Glutamatergic neuron (in vitro differentiated cells): ENCODE measurements around the gene RIPOR2. TPM values are rescaled to one million over a fixed set of nuclear protein-coding genes. Genes with fewer than 3 reads are reported as not detected.

Experiments used
- DNase-seq: peaks from one replicate; pipeline ENCODE4 v3.0.0; 2022
- H3K27ac Mint-ChIP-seq: one replicate; pipeline ENCODE4 v1.8.0; 2020; ENCODE audit warnings: mild to moderate bottlenecking, mixed read lengths, inconsistent platforms; ENCODE audit not compliant: unreplicated experiment
- H3K27me3 Mint-ChIP-seq: one replicate; pipeline ENCODE4 v1.8.0; 2020; ENCODE audit warnings: mild to moderate bottlenecking, moderate library complexity, mixed read lengths, inconsistent platforms; ENCODE audit not compliant: unreplicated experiment
- H3K36me3 Mint-ChIP-seq: one replicate; pipeline ENCODE4 v1.8.0; 2020; ENCODE audit warnings: mild to moderate bottlenecking, mixed read lengths, inconsistent platforms; ENCODE audit not compliant: unreplicated experiment
- H3K4me1 Mint-ChIP-seq: one replicate; pipeline ENCODE4 v1.8.0; 2020; ENCODE audit warnings: mild to moderate bottlenecking, low read depth, mixed read lengths, inconsistent platforms; ENCODE audit not compliant: unreplicated experiment
- H3K4me3 Mint-ChIP-seq: one replicate; pipeline ENCODE4 v1.8.0; 2020; ENCODE audit warnings: mild to moderate bottlenecking, mixed read lengths, inconsistent platforms; ENCODE audit not compliant: unreplicated experiment
- H3K9me3 Mint-ChIP-seq: one replicate; pipeline ENCODE4 v1.8.0; 2020; ENCODE audit warnings: mild to moderate bottlenecking, moderate library complexity, mixed read lengths, inconsistent platforms; ENCODE audit not compliant: unreplicated experiment
- CTCF ChIP-seq: fragments of 200-600 bp; sonication (generic); IDR thresholded peaks from one replicate; pipeline ENCODE4 v1.5.0; 2021; ENCODE audit not compliant: partially characterized antibody, unreplicated experiment
- total RNA-seq: library from RNA; stranded (reverse); fragmentation: NEBNext Ultra II Directional; extraction: Animal tissue kit (Norgen Biotek cat#: 25700); gene quantifications from one replicate; pipeline ENCODE4 v1.2.1, GENCODE V29; 2021; ENCODE audit not compliant: unreplicated experiment

Gene RIPOR2
- total RNA-seq, 1 donor from 2014 or later: 82.2 TPM

DNA sequence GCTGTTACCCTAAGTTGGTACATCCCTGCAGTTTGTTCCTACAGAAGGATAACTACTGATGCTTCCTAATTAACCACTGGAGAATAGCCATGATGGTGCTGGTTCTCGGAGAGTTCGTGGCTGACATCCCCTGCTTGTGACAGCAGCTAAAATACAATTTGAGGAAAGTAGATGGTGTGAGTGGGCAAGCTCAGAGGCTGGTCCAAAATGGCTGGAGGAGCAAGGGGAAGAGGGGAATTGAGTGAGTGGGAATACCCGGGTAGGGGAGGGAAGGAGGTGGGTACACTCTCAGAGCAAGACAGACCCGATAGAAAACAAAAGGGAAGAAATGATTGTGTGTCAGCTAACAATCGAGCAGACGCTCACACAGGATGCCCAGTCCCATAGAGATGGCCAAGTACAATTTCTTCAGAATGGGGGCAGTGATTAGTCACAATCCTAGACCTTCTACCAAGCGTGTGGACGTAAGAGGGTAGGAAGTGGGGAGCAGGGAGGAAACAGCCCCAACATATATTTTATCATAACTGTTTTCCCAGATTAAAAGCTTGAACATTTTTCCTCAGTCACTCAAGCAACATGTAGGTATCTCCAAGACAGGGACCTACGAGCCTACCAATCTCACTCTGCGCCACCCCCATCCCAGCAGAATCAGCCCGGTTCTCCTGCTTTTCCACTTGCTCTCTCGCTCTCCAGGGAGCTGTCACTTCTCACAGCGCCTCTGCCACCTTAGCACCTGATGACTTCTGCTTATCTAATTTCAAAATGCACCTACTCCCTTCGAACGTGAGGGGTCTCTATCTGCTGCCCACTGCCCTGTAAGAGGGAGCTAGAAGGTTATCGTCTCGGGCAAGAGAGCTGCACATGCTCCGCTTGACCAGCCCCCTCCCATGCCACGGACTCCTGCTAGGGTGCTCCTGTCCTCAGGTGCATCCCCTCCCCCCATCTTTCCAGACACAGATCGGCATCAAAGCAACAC lies 26.2 kb downstream of the RIPOR2 start:
- peaks cover 25% of the 10 kb centered on the region for H3K9me3 Mint-ChIP-seq
- peaks cover 6% of the 10 kb centered on the region for H3K36me3 Mint-ChIP-seq
- no peak for TF ChIP-seq CTCF
- peak overlapping the region; percentile 98 for H3K27ac Mint-ChIP-seq
- peak; percentile 36 for DNase-seq
- peaks cover 34% of the 10 kb centered on the region for H3K27me3 Mint-ChIP-seq
- peaks cover 33% of the 10 kb centered on the region for H3K4me1 Mint-ChIP-seq
- H3K4me3 Mint-ChIP-seq: peak overlapping the region; percentile 98

DNA sequence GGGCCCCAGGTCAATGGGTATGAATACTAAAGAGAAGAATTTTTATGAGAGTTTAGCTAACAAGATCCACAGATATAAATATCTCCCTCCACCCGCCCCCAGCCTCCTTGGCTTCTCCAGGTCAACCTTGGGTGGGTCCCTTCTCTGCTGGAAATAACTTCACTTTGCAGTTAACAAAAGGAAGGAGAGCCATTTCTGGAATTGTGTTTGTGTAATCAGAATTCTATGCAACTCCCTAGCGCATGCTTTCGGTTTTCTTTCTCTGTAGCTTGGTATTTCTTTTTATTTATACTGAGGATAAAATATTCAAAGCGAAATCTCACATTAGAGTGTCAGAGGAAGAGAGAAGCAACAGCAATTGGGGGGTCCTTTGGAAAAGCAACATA lies 27.1 kb downstream of the RIPOR2 start:
- peaks cover 25% of the 10 kb centered on the region for H3K9me3 Mint-ChIP-seq
- H3K27ac Mint-ChIP-seq: peak overlapping the region; percentile 98
- TF ChIP-seq CTCF: no peak
- peaks cover 15% of the 10 kb centered on the region for H3K36me3 Mint-ChIP-seq
- H3K27me3 Mint-ChIP-seq: peaks cover 34% of the 10 kb centered on the region
- peak overlapping the region; percentile 98 for H3K4me3 Mint-ChIP-seq
- no peak for DNase-seq
- peaks cover 37% of the 10 kb centered on the region for H3K4me1 Mint-ChIP-seq

DNA sequence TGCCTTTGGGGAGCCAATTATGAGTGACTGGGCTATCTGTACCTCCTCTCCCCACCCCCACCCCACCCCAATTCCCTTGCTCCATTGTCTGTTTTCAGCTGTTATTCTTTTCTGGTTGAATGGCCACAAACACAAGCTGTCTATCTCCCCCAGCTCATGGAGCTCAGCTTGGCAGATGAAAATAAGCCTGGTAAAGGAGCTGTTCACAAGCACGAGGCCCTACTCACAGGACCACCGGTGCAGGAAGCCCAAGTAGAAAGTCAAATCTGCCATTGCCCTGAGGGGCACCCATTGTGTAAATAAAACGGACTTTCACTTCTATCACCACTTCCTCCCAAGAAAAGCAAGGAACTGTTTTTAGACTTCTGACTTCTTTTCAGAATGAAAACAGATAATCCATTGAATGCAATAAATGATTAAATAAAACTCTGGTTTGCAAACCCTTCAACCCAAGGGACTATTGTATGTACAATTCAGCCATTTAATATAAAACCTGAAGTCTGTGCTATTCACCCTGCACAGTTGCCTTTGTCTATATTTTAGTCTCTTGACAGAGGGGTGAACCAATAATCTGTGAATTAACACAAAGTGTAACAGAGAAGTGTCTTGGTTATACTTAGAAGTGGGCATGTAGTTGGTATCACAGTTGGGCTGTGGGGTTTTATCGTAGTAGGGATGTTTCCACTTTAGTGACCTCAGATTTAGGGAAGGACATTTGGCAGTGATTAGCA lies 27.7 kb downstream of the RIPOR2 start:
- TF ChIP-seq CTCF: no peak
- Mint-ChIP-seq H3K4me1 (peaks cover 38% of the 10 kb centered on the region), H3K4me3 (peak overlapping the region; percentile 98), H3K36me3 (peaks cover 17% of the 10 kb centered on the region), H3K27ac (peak overlapping the region; percentile 98), H3K9me3 (peaks cover 26% of the 10 kb centered on the region), H3K27me3 (peaks cover 32% of the 10 kb centered on the region)
- no peak for DNase-seq

DNA sequence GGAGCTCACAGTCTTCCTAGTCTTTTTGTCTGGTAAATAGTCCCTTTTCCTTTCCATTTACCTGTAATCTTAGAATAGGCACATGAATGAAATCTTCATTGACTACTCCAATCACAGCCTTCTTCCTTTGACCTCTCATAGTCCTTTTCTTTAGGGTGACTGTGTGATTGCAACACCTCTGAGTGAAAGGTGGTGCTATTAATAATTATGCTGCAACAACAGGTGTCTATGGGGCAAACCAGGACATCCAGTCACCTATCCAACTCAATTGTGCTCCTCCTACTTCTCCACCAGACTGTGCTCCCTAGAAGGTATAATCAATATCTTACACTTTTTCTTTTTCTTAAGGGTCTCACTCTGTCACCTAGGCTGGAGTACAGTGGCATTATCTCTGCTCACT lies 29.4 kb downstream of the RIPOR2 start:
- peaks cover 27% of the 10 kb centered on the region for H3K4me1 Mint-ChIP-seq
- no peak overlapping the region for H3K27ac Mint-ChIP-seq
- peaks cover 25% of the 10 kb centered on the region for H3K9me3 Mint-ChIP-seq
- H3K27me3 Mint-ChIP-seq: peaks cover 24% of the 10 kb centered on the region
- DNase-seq: no peak
- H3K36me3 Mint-ChIP-seq: peaks cover 22% of the 10 kb centered on the region
- H3K4me3 Mint-ChIP-seq: no peak overlapping the region
- no peak for TF ChIP-seq CTCF

- H3K27me3 Mint-ChIP-seq: peaks cover 19% of the 10 kb centered on the region
- H3K4me1 Mint-ChIP-seq: peaks cover 26% of the 10 kb centered on the region
- no peak overlapping the region for H3K4me3 Mint-ChIP-seq
- no peak overlapping the region for H3K27ac Mint-ChIP-seq
- H3K36me3 Mint-ChIP-seq: peaks cover 27% of the 10 kb centered on the region
- TF ChIP-seq CTCF: no peak
- H3K9me3 Mint-ChIP-seq: peaks cover 23% of the 10 kb centered on the region
- DNase-seq: no peak
Observed at GRCh38 chr6:24905483-24905882, 30.3 kb downstream of the RIPOR2 start.
